ENCODE data around the gene TK2. TPM values are rescaled to one million over a fixed set of nuclear protein-coding genes. Genes with fewer than 3 reads are reported as not detected.

The TK2 gene
- total RNA-seq, 4 donors from 2014 or later = 15.7 to 20.6 (median 16.6) TPM

GRCh38 chr16:66534376-66534799, 15.5 kb downstream of the TK2 start:
- TF ChIP-seq EP300 (IDR thresholded peaks at IDR 0.05; ENCODE audit: low read depth) = no peak
- TF ChIP-seq CTCF (IDR thresholded peaks at IDR 0.05) = no peak
- no peak for TF ChIP-seq POLR2AphosphoS5 (IDR thresholded peaks at IDR 0.05)
- TF ChIP-seq POLR2A (IDR thresholded peaks at IDR 0.05) = no peak
- in situ Hi-C loops (cut with MboI; ENCODE audit: low pct_ligation_motif_present in 1 of 4, low pct_unique_long_range_greater_than_20kb in 1 of 4, low sequenced_read_pairs in 3 of 4) (no loop called here), intact Hi-C loops (cut with DNase I; ENCODE audit: low total_unique reads) (no loop called here)
- H3K27me3 ChIP-seq = no peaks in the 10 kb centered on the region
- H3K9me3 ChIP-seq = no peaks in the 10 kb centered on the region
- DNase-seq = no peak
- peaks cover 0 to 20% (median 9%) of the 10 kb centered on the region in 4 donors for H3K36me3 ChIP-seq
- no peak overlapping the region for H3K27ac ChIP-seq
- 83 to 96% methylated on average over 1 of the region's 1 CpG for WGBS, 2 donors (ENCODE audit: low coverage in 1 of 2)
- H3K4me3 ChIP-seq = no peak overlapping the region
- H3K4me1 ChIP-seq = peaks cover 0 to 4% (median 0%) of the 10 kb centered on the region in 4 donors

- in situ Hi-C loops (cut with MboI; ENCODE audit: low pct_ligation_motif_present in 1 of 4, low pct_unique_long_range_greater_than_20kb in 1 of 4, low sequenced_read_pairs in 3 of 4) (no loop called here), intact Hi-C loops (cut with DNase I; ENCODE audit: low total_unique reads) (no loop called here)
- no peaks in the 10 kb centered on the region for H3K9me3 ChIP-seq
- H3K27ac ChIP-seq = no peak overlapping the region
- no peak for TF ChIP-seq EP300 (IDR thresholded peaks at IDR 0.05; ENCODE audit: low read depth)
- no peak for TF ChIP-seq POLR2AphosphoS5 (IDR thresholded peaks at IDR 0.05)
- TF ChIP-seq CTCF (IDR thresholded peaks at IDR 0.05) = no peak
- no peak for TF ChIP-seq POLR2A (IDR thresholded peaks at IDR 0.05)
- no peak for DNase-seq
- WGBS, 2 donors (ENCODE audit: low coverage in 1 of 2) = 84 to 87% methylated on average over 4 to 6 of the region's 6 CpGs
- peaks cover 0 to 24% (median 10%) of the 10 kb centered on the region in 4 donors for H3K36me3 ChIP-seq
- no peak overlapping the region for H3K4me3 ChIP-seq
- no peaks in the 10 kb centered on the region for H3K27me3 ChIP-seq
- H3K4me1 ChIP-seq = peaks cover 0 to 9% (median 4%) of the 10 kb centered on the region in 4 donors
Measured at GRCh38 chr16:66529475-66529874, 20.4 kb downstream of the TK2 start.

- Histone ChIP-seq H3K4me1 (peaks cover 5 to 18% (median 9%) of the 10 kb centered on the region in 4 donors), H3K9me3 (no peaks in the 10 kb centered on the region), H3K4me3 (no peak overlapping the region), H3K36me3 (peaks cover 0 to 24% (median 10%) of the 10 kb centered on the region in 4 donors), H3K27me3 (no peaks in the 10 kb centered on the region), H3K27ac (no peak overlapping the region)
- in situ Hi-C loops (cut with MboI; ENCODE audit: low pct_ligation_motif_present in 1 of 4, low pct_unique_long_range_greater_than_20kb in 1 of 4, low sequenced_read_pairs in 3 of 4) (no loop called here), intact Hi-C loops (cut with DNase I; ENCODE audit: low total_unique reads) (no loop called here)
- DNase-seq = no peak
- no peak for TF ChIP-seq POLR2AphosphoS5 (IDR thresholded peaks at IDR 0.05)
- no peak for TF ChIP-seq CTCF (IDR thresholded peaks at IDR 0.05)
- no peak for TF ChIP-seq POLR2A (IDR thresholded peaks at IDR 0.05)
- TF ChIP-seq EP300 (IDR thresholded peaks at IDR 0.05; ENCODE audit: low read depth) = no peak
- 98% methylated on average over 5 of the region's 5 CpGs; no CpG with 5 or more reads in 1 of the 2 donors for WGBS, 2 donors (ENCODE audit: low coverage in 1 of 2)
Measured at GRCh38 chr16:66528294-66528693, 21.6 kb downstream of the TK2 start.

- intact Hi-C loops (cut with DNase I; ENCODE audit: low total_unique reads) = no loop called here
- Histone ChIP-seq H3K27ac (peak overlapping the region; percentile 72 to 99 (median 88)), H3K9me3 (no peaks in the 10 kb centered on the region), H3K27me3 (no peaks in the 10 kb centered on the region), H3K4me3 (no peak overlapping the region), H3K4me1 (peaks cover 14 to 46% (median 23%) of the 10 kb centered on the region in 4 donors), H3K36me3 (peaks cover 0 to 11% (median 5%) of the 10 kb centered on the region in 4 donors)
- no peak for DNase-seq
- TF ChIP-seq EP300 (IDR thresholded peaks at IDR 0.05; ENCODE audit: low read depth) (no peak), POLR2AphosphoS5 (IDR thresholded peaks at IDR 0.05) (no peak), CTCF (IDR thresholded peaks at IDR 0.05) (no peak), POLR2A (IDR thresholded peaks at IDR 0.05) (no peak)
- 80 to 84% methylated on average over 3 to 9 of the region's 9 CpGs for WGBS, 2 donors (ENCODE audit: low coverage in 1 of 2)
- in situ Hi-C loops (cut with MboI; ENCODE audit: low pct_ligation_motif_present in 1 of 4, low pct_unique_long_range_greater_than_20kb in 1 of 4, low sequenced_read_pairs in 3 of 4) = no loop called here
Measured at GRCh38 chr16:66525396-66526180, 24.3 kb downstream of the TK2 start.

All from transverse colon (tissue), 4 donors.